Nephron (organoid): ENCODE data around the gene MGRN1.

Experiments
- H3K27ac Mint-ChIP-seq, 3 experiments: 2 replicates each; pipeline ENCODE4 v1.8.0; 2020; ENCODE audit warnings: mixed read lengths in 3 of 3, mild to moderate bottlenecking in 2 of 3, moderate library complexity in 1 of 3
- H3K27me3 Mint-ChIP-seq: 2 replicates; pipeline ENCODE4 v1.8.0; 2021; ENCODE audit warnings: low read depth, mild to moderate bottlenecking, moderate library complexity, mixed read lengths
- H3K36me3 Mint-ChIP-seq: 2 replicates; pipeline ENCODE4 v1.8.0; 2020; ENCODE audit warnings: low read depth, mixed read lengths
- H3K4me1 Mint-ChIP-seq: 2 replicates; pipeline ENCODE4 v1.8.0; 2020; ENCODE audit warnings: mixed read lengths
- H3K4me3 Mint-ChIP-seq, 3 experiments: 2 replicates each; pipeline ENCODE4 v1.8.0; 2020; ENCODE audit warnings: mild to moderate bottlenecking in 3 of 3, mixed read lengths in 3 of 3, moderate library complexity in 2 of 3
- H3K9me3 Mint-ChIP-seq: 2 replicates; pipeline ENCODE4 v1.8.0; 2020; ENCODE audit warnings: mixed read lengths
- CTCF ChIP-seq, 3 experiments: fragments of 200-600 bp; sonication (generic); IDR thresholded peaks; one replicate each; pipeline ENCODE4 v1.5.0; 2021; ENCODE audit warnings: antibody characterized with exemption in 3 of 3; ENCODE audit not compliant: unreplicated experiment in 3 of 3

Gene MGRN1

GRCh38 chr16:4688674-4689045 lies 64.0 kb downstream of the MGRN1 start:
- H3K27ac Mint-ChIP-seq, result no peak overlapping the region
- no peak for TF ChIP-seq CTCF (IDR thresholded peaks at IDR 0.05; ENCODE audit: unreplicated experiment in 3 of 3)
- peaks cover 10% of the 10 kb centered on the region for H3K36me3 Mint-ChIP-seq
- no peaks in the 10 kb centered on the region for H3K27me3 Mint-ChIP-seq
- H3K4me3 Mint-ChIP-seq, result no peak overlapping the region
- no peaks in the 10 kb centered on the region for H3K9me3 Mint-ChIP-seq
- peaks cover 4% of the 10 kb centered on the region for H3K4me1 Mint-ChIP-seq

GRCh38 chr16:4689091-4689671 lies 64.6 kb downstream of the MGRN1 start:
- Mint-ChIP-seq H3K36me3 (peaks cover 10% of the 10 kb centered on the region), H3K4me3 (no peak overlapping the region), H3K4me1 (peaks cover 4% of the 10 kb centered on the region), H3K27ac (no peak overlapping the region), H3K9me3 (no peaks in the 10 kb centered on the region), H3K27me3 (no peaks in the 10 kb centered on the region)
- TF ChIP-seq CTCF (IDR thresholded peaks at IDR 0.05; ENCODE audit: unreplicated experiment in 3 of 3), result no peak

GRCh38 chr16:4689864-4690704 lies 65.5 kb downstream of the MGRN1 start:
- no peak for TF ChIP-seq CTCF (IDR thresholded peaks at IDR 0.05; ENCODE audit: unreplicated experiment in 3 of 3)
- Mint-ChIP-seq H3K27me3 (no peaks in the 10 kb centered on the region), H3K36me3 (peaks cover 5% of the 10 kb centered on the region), H3K4me1 (peaks cover 4% of the 10 kb centered on the region), H3K4me3 (peak overlapping the region in 1 of 3 experiments; percentile 34), H3K27ac (no peak overlapping the region), H3K9me3 (no peaks in the 10 kb centered on the region)

- Mint-ChIP-seq H3K9me3 (no peaks in the 10 kb centered on the region), H3K36me3 (peaks cover 7% of the 10 kb centered on the region), H3K27me3 (no peaks in the 10 kb centered on the region), H3K4me3 (peak overlapping the region; percentile 78 to 80 (median 80)), H3K4me1 (peaks cover 9% of the 10 kb centered on the region), H3K27ac (no peak overlapping the region)
- TF ChIP-seq CTCF (IDR thresholded peaks at IDR 0.05; ENCODE audit: unreplicated experiment in 3 of 3), result no peak
Measured at GRCh38 chr16:4690946-4691665, 66.5 kb downstream of the MGRN1 start.

- Mint-ChIP-seq H3K4me3 (peak overlapping the region; percentile 78 to 80 (median 80)), H3K9me3 (no peaks in the 10 kb centered on the region), H3K27ac (no peak overlapping the region), H3K36me3 (peaks cover 7% of the 10 kb centered on the region), H3K27me3 (no peaks in the 10 kb centered on the region), H3K4me1 (peaks cover 9% of the 10 kb centered on the region)
- TF ChIP-seq CTCF (IDR thresholded peaks at IDR 0.05; ENCODE audit: unreplicated experiment in 3 of 3), result no peak
Measured at GRCh38 chr16:4691666-4692412, 67.2 kb downstream of the MGRN1 start.
